ENCODE data around the gene LAMC2. TPM values are rescaled to one million over a fixed set of nuclear protein-coding genes. Genes with fewer than 3 reads are reported as not detected.

LAMC2 gene
- total and polyA plus RNA-seq, 3 experiments from 2014 or later: not detected

DNA sequence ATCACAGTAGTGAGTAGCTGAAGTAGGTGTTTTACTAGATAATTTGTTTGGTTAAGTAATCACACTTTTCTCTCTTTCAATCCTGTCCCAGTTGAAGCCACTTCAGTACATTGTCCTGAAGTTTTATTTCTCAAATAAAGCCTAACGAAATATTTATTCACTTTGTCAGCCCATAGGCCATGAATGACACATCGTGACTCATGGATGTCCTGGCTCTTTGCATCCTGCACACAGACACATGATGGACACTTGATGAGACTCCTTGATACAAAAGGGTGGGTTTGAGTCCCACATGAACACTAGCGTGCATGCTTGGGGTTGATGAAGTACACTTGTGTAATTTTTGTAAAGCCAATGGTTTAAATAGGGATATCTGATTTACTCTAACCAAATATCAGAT, 22.7 kb upstream of the LAMC2 start:
- Mint-ChIP-seq H3K4me3 (no peak overlapping the region), H3K27ac (no peak overlapping the region), H3K4me1 (no peaks in the 10 kb centered on the region), H3K36me3 (no peaks in the 10 kb centered on the region), H3K27me3 (peaks cover 4% of the 10 kb centered on the region in 2 donors), H3K9me3 (no peaks in the 10 kb centered on the region)
- Histone ChIP-seq H3K4me1 (ENCODE audit: insufficient read depth, low read length) (no peaks in the 10 kb centered on the region), H3K27ac (ENCODE audit: low read depth, low read length) (no peak overlapping the region), H3K4me3 (ENCODE audit: low read length) (no peak overlapping the region), H3K36me3 (ENCODE audit: insufficient read depth, low read length) (no peaks in the 10 kb centered on the region), H3K9me3 (ENCODE audit: low read length) (no peaks in the 10 kb centered on the region), H3K27me3 (ENCODE audit: insufficient read depth, low read length, poor library complexity, severe bottlenecking) (no peaks in the 10 kb centered on the region)
- ChIA-PET CTCF (no interaction called here), POLR2A (no interaction called here)
- no peak for DNase-seq

GRCh38 chr1:183164340-183164739, 21.7 kb upstream of the LAMC2 start:
- H3K27ac Mint-ChIP-seq: no peak overlapping the region

GRCh38 chr1:183164963-183165362, 21.1 kb upstream of the LAMC2 start:
- H3K36me3 Mint-ChIP-seq: no peaks in the 10 kb centered on the region

More at GRCh38 chr1:183164340-183164739, 21.7 kb upstream of the LAMC2 start:
- Mint-ChIP-seq H3K4me3 (no peak overlapping the region), H3K27me3 (peaks cover 5 to 8% of the 10 kb centered on the region in 2 donors), H3K4me1 (no peaks in the 10 kb centered on the region), H3K9me3 (no peaks in the 10 kb centered on the region), H3K36me3 (no peaks in the 10 kb centered on the region)
- Histone ChIP-seq H3K36me3 (ENCODE audit: insufficient read depth, low read length) (no peaks in the 10 kb centered on the region), H3K4me1 (ENCODE audit: insufficient read depth, low read length) (no peaks in the 10 kb centered on the region), H3K27ac (ENCODE audit: low read depth, low read length) (no peak overlapping the region), H3K27me3 (ENCODE audit: insufficient read depth, low read length, poor library complexity, severe bottlenecking) (no peaks in the 10 kb centered on the region), H3K4me3 (ENCODE audit: low read length) (no peak overlapping the region), H3K9me3 (ENCODE audit: low read length) (no peaks in the 10 kb centered on the region)
- ChIA-PET CTCF (no interaction called here), POLR2A (no interaction called here)
- DNase-seq: no peak

GRCh38 chr1:183165456-183165855, 20.6 kb upstream of the LAMC2 start:
- Mint-ChIP-seq H3K27ac (no peak overlapping the region), H3K4me3 (no peak overlapping the region), H3K36me3 (no peaks in the 10 kb centered on the region), H3K27me3 (peaks cover 5 to 8% of the 10 kb centered on the region in 2 donors), H3K4me1 (no peaks in the 10 kb centered on the region), H3K9me3 (no peaks in the 10 kb centered on the region)
- Histone ChIP-seq H3K4me1 (ENCODE audit: insufficient read depth, low read length) (no peaks in the 10 kb centered on the region), H3K36me3 (ENCODE audit: insufficient read depth, low read length) (no peaks in the 10 kb centered on the region), H3K27me3 (ENCODE audit: insufficient read depth, low read length, poor library complexity, severe bottlenecking) (no peaks in the 10 kb centered on the region), H3K4me3 (ENCODE audit: low read length) (no peak overlapping the region), H3K27ac (ENCODE audit: low read depth, low read length) (no peak overlapping the region), H3K9me3 (ENCODE audit: low read length) (no peaks in the 10 kb centered on the region)
- ChIA-PET CTCF (no interaction called here), POLR2A (no interaction called here)
- no peak for DNase-seq

More at GRCh38 chr1:183164963-183165362, 21.1 kb upstream of the LAMC2 start:
- Histone ChIP-seq H3K27ac (ENCODE audit: low read depth, low read length) (no peak overlapping the region), H3K4me1 (ENCODE audit: insufficient read depth, low read length) (no peaks in the 10 kb centered on the region), H3K4me3 (ENCODE audit: low read length) (no peak overlapping the region), H3K9me3 (ENCODE audit: low read length) (no peaks in the 10 kb centered on the region), H3K27me3 (ENCODE audit: insufficient read depth, low read length, poor library complexity, severe bottlenecking) (no peaks in the 10 kb centered on the region), H3K36me3 (ENCODE audit: insufficient read depth, low read length) (no peaks in the 10 kb centered on the region)
- peaks cover 5 to 8% of the 10 kb centered on the region in 2 donors for H3K27me3 Mint-ChIP-seq
- CTCF ChIA-PET: no interaction called here
- no peak overlapping the region for H3K4me3 Mint-ChIP-seq
- H3K27ac Mint-ChIP-seq: no peak overlapping the region
- H3K4me1 Mint-ChIP-seq: no peaks in the 10 kb centered on the region
- DNase-seq: no peak
- no peaks in the 10 kb centered on the region for H3K9me3 Mint-ChIP-seq
- POLR2A ChIA-PET: no interaction called here

- H3K27me3 Mint-ChIP-seq: peaks cover 7 to 8% of the 10 kb centered on the region in 2 donors
- no peaks in the 10 kb centered on the region for H3K4me1 ChIP-seq (ENCODE audit: insufficient read depth, low read length)
These were observed 19.6 kb upstream of the LAMC2 start for GRCh38 chr1:183166454-183166853.

DNA sequence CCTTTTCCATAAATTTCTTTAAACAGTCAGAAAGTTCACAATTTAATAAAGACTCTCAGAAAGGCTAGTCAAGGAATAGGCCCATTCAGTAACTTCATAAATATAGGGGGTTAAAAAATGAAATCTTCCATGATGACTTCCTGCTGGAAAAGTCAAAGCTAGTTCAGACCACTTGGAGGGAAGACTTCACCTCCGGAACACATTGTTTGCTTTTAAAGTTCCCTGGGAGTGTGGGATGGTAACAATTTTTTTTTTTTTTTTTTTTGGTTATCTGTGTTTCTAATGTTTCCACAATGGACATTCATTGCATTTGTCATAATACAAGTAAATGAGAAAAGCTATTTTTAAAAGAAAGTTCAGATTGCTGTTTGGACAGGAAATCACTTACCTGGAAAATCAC, 18.4 kb upstream of the LAMC2 start:
- H3K27ac Mint-ChIP-seq: no peak overlapping the region
- ChIA-PET CTCF (no interaction called here), POLR2A (no interaction called here)
- H3K27me3 Mint-ChIP-seq: peaks cover 7 to 11% of the 10 kb centered on the region in 2 donors
- H3K36me3 Mint-ChIP-seq: no peaks in the 10 kb centered on the region
- Histone ChIP-seq H3K27ac (ENCODE audit: low read depth, low read length) (no peak overlapping the region), H3K27me3 (ENCODE audit: insufficient read depth, low read length, poor library complexity, severe bottlenecking) (no peaks in the 10 kb centered on the region), H3K9me3 (ENCODE audit: low read length) (no peaks in the 10 kb centered on the region), H3K4me3 (ENCODE audit: low read length) (no peak overlapping the region), H3K36me3 (ENCODE audit: insufficient read depth, low read length) (no peaks in the 10 kb centered on the region), H3K4me1 (ENCODE audit: insufficient read depth, low read length) (no peaks in the 10 kb centered on the region)
- no peak for DNase-seq
- no peaks in the 10 kb centered on the region for H3K4me1 Mint-ChIP-seq
- no peaks in the 10 kb centered on the region for H3K9me3 Mint-ChIP-seq
- no peak overlapping the region for H3K4me3 Mint-ChIP-seq

More at GRCh38 chr1:183166454-183166853, 19.6 kb upstream of the LAMC2 start:
- H3K27me3 ChIP-seq (ENCODE audit: insufficient read depth, low read length, poor library complexity, severe bottlenecking): no peaks in the 10 kb centered on the region
- CTCF ChIA-PET: no interaction called here
- DNase-seq: no peak
- no peak overlapping the region for H3K4me3 ChIP-seq (ENCODE audit: low read length)
- H3K4me1 Mint-ChIP-seq: no peaks in the 10 kb centered on the region
- no peaks in the 10 kb centered on the region for H3K36me3 Mint-ChIP-seq
- no peak overlapping the region for H3K27ac Mint-ChIP-seq
- POLR2A ChIA-PET: no interaction called here
- no peak overlapping the region for H3K27ac ChIP-seq (ENCODE audit: low read depth, low read length)
- no peaks in the 10 kb centered on the region for H3K36me3 ChIP-seq (ENCODE audit: insufficient read depth, low read length)
- no peaks in the 10 kb centered on the region for H3K9me3 Mint-ChIP-seq
- no peaks in the 10 kb centered on the region for H3K9me3 ChIP-seq (ENCODE audit: low read length)
- no peak overlapping the region for H3K4me3 Mint-ChIP-seq

DNA sequence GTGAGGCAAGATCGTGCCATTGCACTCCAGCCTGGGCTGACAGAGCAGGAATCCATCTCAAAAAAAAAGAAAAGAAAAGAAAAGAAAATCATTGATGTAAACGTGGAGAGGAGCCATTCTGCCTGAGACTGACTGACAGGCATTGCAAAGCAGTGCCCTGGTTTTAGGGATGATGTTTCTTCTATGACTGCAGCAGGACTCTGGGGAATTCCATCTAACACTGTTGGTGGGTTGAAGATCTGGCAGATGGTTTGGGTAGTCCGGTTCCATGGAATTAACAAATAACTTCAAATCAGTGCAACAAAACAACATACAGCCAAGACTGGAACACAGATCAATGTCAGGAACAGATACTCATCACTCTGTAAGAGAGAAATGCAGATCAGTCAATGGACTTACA, 17.8 kb upstream of the LAMC2 start:
- ChIA-PET POLR2A (no interaction called here), CTCF (no interaction called here)
- Histone ChIP-seq H3K4me1 (ENCODE audit: insufficient read depth, low read length) (no peaks in the 10 kb centered on the region), H3K27ac (ENCODE audit: low read depth, low read length) (no peak overlapping the region), H3K4me3 (ENCODE audit: low read length) (no peak overlapping the region), H3K36me3 (ENCODE audit: insufficient read depth, low read length) (no peaks in the 10 kb centered on the region), H3K9me3 (ENCODE audit: low read length) (no peaks in the 10 kb centered on the region), H3K27me3 (ENCODE audit: insufficient read depth, low read length, poor library complexity, severe bottlenecking) (no peaks in the 10 kb centered on the region)
- H3K27me3 Mint-ChIP-seq: peaks cover 7 to 12% of the 10 kb centered on the region in 2 donors
- no peaks in the 10 kb centered on the region for H3K4me1 Mint-ChIP-seq
- no peaks in the 10 kb centered on the region for H3K36me3 Mint-ChIP-seq
- no peak overlapping the region for H3K4me3 Mint-ChIP-seq
- DNase-seq: no peak
- H3K9me3 Mint-ChIP-seq: no peaks in the 10 kb centered on the region
- H3K27ac Mint-ChIP-seq: no peak overlapping the region

DNA sequence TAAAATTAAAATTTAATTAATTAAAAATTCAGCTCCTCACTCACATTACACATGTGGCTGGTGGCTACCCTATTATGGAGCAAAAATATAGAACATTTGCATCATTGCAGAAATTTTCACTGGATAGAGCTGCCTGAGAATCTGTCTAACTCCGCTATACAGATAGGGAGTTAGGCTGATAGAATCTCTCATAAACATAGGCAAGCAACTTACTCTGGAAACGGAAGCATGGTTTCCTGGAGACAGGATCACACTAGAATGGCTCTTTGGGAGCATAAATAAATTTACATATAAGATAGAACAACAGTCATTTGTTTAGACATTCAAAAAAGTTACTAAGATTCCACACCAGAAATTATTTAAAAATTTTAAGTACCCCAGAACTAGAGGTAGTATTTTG, 12.2 kb upstream of the LAMC2 start:
- H3K27me3 Mint-ChIP-seq: peaks cover 2 to 23% of the 10 kb centered on the region in 2 donors
- H3K4me1 ChIP-seq (ENCODE audit: insufficient read depth, low read length): no peaks in the 10 kb centered on the region
- no peaks in the 10 kb centered on the region for H3K9me3 Mint-ChIP-seq
- no peaks in the 10 kb centered on the region for H3K9me3 ChIP-seq (ENCODE audit: low read length)
- H3K4me3 Mint-ChIP-seq: no peak overlapping the region
- DNase-seq: no peak
- CTCF ChIA-PET: no interaction called here
- POLR2A ChIA-PET: no interaction called here
- H3K27ac ChIP-seq (ENCODE audit: low read depth, low read length): no peak overlapping the region
- no peak overlapping the region for H3K27ac Mint-ChIP-seq
- H3K4me1 Mint-ChIP-seq: no peaks in the 10 kb centered on the region
- no peaks in the 10 kb centered on the region for H3K27me3 ChIP-seq (ENCODE audit: insufficient read depth, low read length, poor library complexity, severe bottlenecking)
- no peaks in the 10 kb centered on the region for H3K36me3 Mint-ChIP-seq
- no peak overlapping the region for H3K4me3 ChIP-seq (ENCODE audit: low read length)
- no peaks in the 10 kb centered on the region for H3K36me3 ChIP-seq (ENCODE audit: insufficient read depth, low read length)

- no peaks in the 10 kb centered on the region for H3K9me3 ChIP-seq (ENCODE audit: low read length)
- H3K27ac ChIP-seq (ENCODE audit: low read depth, low read length): no peak overlapping the region
- peaks cover 2 to 19% of the 10 kb centered on the region in 2 donors for H3K27me3 Mint-ChIP-seq
- no peaks in the 10 kb centered on the region for H3K27me3 ChIP-seq (ENCODE audit: insufficient read depth, low read length, poor library complexity, severe bottlenecking)
- no peaks in the 10 kb centered on the region for H3K36me3 ChIP-seq (ENCODE audit: insufficient read depth, low read length)
- POLR2A ChIA-PET: no interaction called here
- no peaks in the 10 kb centered on the region for H3K9me3 Mint-ChIP-seq
- H3K27ac Mint-ChIP-seq: no peak overlapping the region
- H3K4me1 ChIP-seq (ENCODE audit: insufficient read depth, low read length): no peaks in the 10 kb centered on the region
- H3K36me3 Mint-ChIP-seq: no peaks in the 10 kb centered on the region
- H3K4me3 ChIP-seq (ENCODE audit: low read length): no peak overlapping the region
- no peaks in the 10 kb centered on the region for H3K4me1 Mint-ChIP-seq
- H3K4me3 Mint-ChIP-seq: no peak overlapping the region
- DNase-seq: no peak
- CTCF ChIA-PET: no interaction called here
These were observed 10.4 kb upstream of the LAMC2 start for GRCh38 chr1:183175631-183176030.
